ENCODE measurements around the gene GPR17.

- TF ChIP-seq CTCF (IDR thresholded peaks at IDR 0.05), result no peak
- TF ChIP-seq EZH2phosphoT487 (IDR thresholded peaks at IDR 0.05), result no peak
Measured at GRCh38 chr2:127678991-127679390, 33.0 kb downstream of the GPR17 start.
